GM21825 (cell line): Measurements from ENCODE around the gene GZMM.
A peak's percentile ranks its signal among the peaks of the same experiment; 100 is the strongest.

ENCODE experiments used
- ATAC-seq: cut with Tn5 transposase; IDR thresholded peaks from one replicate; pipeline ENCODE4 v1.9.1; 2021; ENCODE audit warnings: mild to moderate bottlenecking, moderate library complexity; ENCODE audit not compliant: unreplicated experiment

Gene GZMM

GRCh38 chr19:543910-544608 lies at the start of gene GZMM:
Gene GZMM, plus strand, starts transcription at chr19:544053. Its CDS starts 19 bp downstream, at chr19:544072.
- no peak for ATAC-seq

- ATAC-seq, result no peak
These were observed 49.4 kb upstream of the GZMM start for GRCh38 chr19:494171-495080.

GRCh38 chr19:495081-495401 lies 48.8 kb upstream of the GZMM start:
- no peak for ATAC-seq

GRCh38 chr19:495402-496111 lies 48.3 kb upstream of the GZMM start:
- ATAC-seq, result no peak

GRCh38 chr19:496112-496665 lies 47.7 kb upstream of the GZMM start, which contains the start of gene MADCAM1:
Gene MADCAM1, plus strand, starts transcription at chr19:496486. Its CDS starts 14 bp downstream, at chr19:496500.
- ATAC-seq, result no peak

GRCh38 chr19:496986-497385 lies 46.9 kb upstream of the GZMM start:
- no peak for ATAC-seq

GRCh38 chr19:497491-497868 lies 46.4 kb upstream of the GZMM start:
- ATAC-seq, result no peak

- no peak for ATAC-seq
These were observed 45.9 kb upstream of the GZMM start for GRCh38 chr19:497869-498510.

- no peak for ATAC-seq
These were observed 45.4 kb upstream of the GZMM start for GRCh38 chr19:498511-498891.

- ATAC-seq, result no peak
These were observed 44.8 kb upstream of the GZMM start for GRCh38 chr19:498977-499623.

- ATAC-seq, result no peak
These were observed 42.2 kb upstream of the GZMM start for GRCh38 chr19:501646-502045.

- ATAC-seq, result no peak
These were observed 39.2 kb upstream of the GZMM start for GRCh38 chr19:504616-505015.

GRCh38 chr19:506404-507285 lies 37.2 kb upstream of the GZMM start:
- peak; percentile 54 for ATAC-seq

GRCh38 chr19:507286-508203 lies 36.3 kb upstream of the GZMM start, which contains the start of gene TPGS1:
Gene TPGS1, plus strand, starts transcription at chr19:507497. Its CDS starts 10 bp downstream, at chr19:507507.
- ATAC-seq, result peak; percentile 54

GRCh38 chr19:508204-509150 lies 35.4 kb upstream of the GZMM start:
- ATAC-seq, result no peak

GRCh38 chr19:510606-511100 lies 33.2 kb upstream of the GZMM start:
- no peak for ATAC-seq
